D721Med (cell line): ENCODE data around the gene AREL1.
A peak's percentile ranks its signal among the peaks of the same experiment; 100 is the strongest.

Experiments used
- DNase-seq: peaks from one replicate; pipeline ENCODE4 v3.0.0; 2011; ENCODE audit warnings: low spot score; ENCODE audit not compliant: insufficient read length
- FAIRE-seq: peaks from 2 replicates; lab custom pipeline; 2011; peaks lifted over from hg19 to GRCh38; lab: Jason Lieb, UNC
- TF ChIP-seq, protein P1 (sequence below): IDR thresholded peaks from 2 replicates; pipeline ENCODE4 v1.5.1; 2012; ENCODE audit warnings: mild to moderate bottlenecking, control low read depth; ENCODE audit not compliant: insufficient read depth; ENCODE audit errors: missing control alignments

Gene AREL1

DNA sequence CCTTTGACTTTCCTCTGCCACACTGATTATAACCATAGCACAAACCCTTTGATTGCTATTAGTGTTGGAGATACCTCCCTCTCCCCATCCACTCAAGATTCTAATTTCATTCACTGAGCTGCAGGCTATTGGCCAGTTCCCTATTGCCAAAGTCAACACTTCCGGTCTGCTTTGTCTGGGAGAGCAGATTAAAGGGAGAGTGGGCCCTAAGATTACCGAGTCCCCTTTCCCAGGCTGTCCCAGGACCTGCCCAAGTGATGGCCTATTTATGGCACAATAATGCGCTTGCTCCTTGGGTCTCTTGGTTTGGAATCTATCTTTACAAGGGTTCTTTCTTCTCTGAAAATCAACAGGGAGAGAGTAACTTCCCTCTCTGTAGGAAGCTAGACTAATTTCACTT is 57.9 kb downstream of the AREL1 start:
- FAIRE-seq: no peak
- TF ChIP-seq, protein P1, sequence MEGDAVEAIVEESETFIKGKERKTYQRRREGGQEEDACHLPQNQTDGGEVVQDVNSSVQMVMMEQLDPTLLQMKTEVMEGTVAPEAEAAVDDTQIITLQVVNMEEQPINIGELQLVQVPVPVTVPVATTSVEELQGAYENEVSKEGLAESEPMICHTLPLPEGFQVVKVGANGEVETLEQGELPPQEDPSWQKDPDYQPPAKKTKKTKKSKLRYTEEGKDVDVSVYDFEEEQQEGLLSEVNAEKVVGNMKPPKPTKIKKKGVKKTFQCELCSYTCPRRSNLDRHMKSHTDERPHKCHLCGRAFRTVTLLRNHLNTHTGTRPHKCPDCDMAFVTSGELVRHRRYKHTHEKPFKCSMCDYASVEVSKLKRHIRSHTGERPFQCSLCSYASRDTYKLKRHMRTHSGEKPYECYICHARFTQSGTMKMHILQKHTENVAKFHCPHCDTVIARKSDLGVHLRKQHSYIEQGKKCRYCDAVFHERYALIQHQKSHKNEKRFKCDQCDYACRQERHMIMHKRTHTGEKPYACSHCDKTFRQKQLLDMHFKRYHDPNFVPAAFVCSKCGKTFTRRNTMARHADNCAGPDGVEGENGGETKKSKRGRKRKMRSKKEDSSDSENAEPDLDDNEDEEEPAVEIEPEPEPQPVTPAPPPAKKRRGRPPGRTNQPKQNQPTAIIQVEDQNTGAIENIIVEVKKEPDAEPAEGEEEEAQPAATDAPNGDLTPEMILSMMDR: no peak
- DNase-seq: no peak

- peak; percentile 48 for DNase-seq
- FAIRE-seq: no peak
- TF ChIP-seq, protein P1: no peak
Measured at GRCh38 chr14:74653386-74654138, 59.3 kb downstream of the AREL1 start.

DNA sequence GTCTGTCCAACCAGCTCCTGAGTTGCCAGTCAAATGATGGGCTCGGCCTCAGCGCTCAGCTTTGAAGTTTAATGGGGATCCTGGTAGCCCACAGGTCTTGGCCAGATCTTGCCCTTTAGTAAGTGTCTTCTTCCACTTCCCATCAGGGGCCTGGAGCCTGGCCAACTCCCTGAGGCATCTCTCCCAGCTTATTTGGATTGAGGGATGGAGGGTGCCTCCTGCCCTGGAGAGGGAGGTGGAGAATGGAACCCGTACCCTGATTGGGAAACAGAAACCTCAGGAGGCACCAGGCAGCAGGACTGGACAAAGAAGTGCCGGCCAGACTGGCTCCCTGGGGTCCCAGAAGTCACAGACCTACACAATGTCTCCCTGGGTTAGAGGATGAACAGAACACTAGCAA is 60.3 kb downstream of the AREL1 start:
- FAIRE-seq (no peak), DNase-seq (no peak)
- TF ChIP-seq, protein P1: no peak

DNA sequence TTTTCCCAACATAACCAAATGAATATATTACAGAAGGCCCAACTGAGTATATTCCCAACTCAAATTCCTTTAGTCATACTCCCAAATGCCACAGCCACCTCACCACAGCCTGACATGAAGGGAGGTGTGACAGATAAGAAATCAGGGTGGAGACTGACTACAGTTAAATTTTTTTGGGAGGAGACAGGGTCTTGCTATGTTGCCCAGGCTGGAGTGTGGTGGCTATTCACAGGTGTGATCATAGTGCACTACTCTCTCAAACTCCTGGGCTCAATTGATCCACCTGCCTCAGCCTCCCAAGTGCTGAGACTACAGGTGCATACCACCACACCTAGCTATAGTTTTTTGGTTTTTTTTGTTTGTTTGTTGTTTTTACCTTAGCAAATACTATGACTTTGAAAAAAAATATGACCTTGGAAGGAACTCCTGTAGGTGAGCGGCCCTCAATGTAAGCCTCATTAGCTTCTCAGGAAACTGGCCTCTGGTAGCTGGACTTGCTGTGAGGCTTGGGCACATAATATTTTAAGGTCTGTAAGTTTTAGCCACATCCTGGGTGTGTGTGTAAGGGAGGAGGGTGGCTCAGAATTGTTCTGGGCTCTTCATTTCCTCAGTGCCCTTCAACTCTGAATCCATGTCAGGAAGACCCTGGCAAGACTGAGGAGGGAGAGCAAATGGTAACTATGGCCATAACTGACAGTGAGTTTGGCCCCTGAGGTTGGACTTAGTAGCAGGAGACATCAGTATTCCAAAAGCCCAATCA is 61.8 kb downstream of the AREL1 start:
- DNase-seq (no peak), FAIRE-seq (no peak)
- TF ChIP-seq, protein P1: no peak

GRCh38 chr14:74649673-74650072 is 63.2 kb downstream of the AREL1 start:
- FAIRE-seq (no peak), DNase-seq (no peak)
- TF ChIP-seq, protein P1: no peak

- TF ChIP-seq, protein P1: no peak
- DNase-seq (no peak), FAIRE-seq (no peak)
Measured at GRCh38 chr14:74649167-74649566, 63.7 kb downstream of the AREL1 start.

DNA sequence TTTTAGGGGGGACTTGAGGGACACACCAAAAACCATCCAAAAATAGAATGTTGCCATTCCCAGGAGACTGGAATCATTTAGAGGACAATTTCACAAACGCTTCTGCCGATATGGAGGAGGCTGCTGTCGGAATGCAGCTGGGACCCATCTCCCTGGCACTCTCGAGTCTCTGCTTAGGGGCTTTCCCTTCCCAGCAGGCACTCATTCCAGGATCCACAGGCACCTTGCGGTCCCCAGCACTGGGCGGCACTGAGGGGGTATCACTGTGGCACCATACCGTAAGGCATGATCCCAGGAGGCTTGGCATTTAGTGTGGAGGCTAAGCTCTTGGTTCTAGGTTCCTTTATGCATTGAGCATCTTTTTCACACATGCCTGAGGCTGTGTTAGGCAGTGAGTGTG is 64.3 kb downstream of the AREL1 start:
- TF ChIP-seq, protein P1: no peak
- FAIRE-seq (no peak), DNase-seq (no peak)
